Stimulated activated CD4-positive, alpha-beta T cell treated with anti-CD3 and anti-CD28 coated beads, Interleukin-1b, Interleukin-23, amount 100 ng/mL, for 48 hours (primary cell): Measurements from ENCODE around the gene PHLDB2.

Experiments used
- DNase-seq: peaks from one replicate; pipeline ENCODE4 v3.0.0-alpha.2; 2020

Gene PHLDB2

DNA sequence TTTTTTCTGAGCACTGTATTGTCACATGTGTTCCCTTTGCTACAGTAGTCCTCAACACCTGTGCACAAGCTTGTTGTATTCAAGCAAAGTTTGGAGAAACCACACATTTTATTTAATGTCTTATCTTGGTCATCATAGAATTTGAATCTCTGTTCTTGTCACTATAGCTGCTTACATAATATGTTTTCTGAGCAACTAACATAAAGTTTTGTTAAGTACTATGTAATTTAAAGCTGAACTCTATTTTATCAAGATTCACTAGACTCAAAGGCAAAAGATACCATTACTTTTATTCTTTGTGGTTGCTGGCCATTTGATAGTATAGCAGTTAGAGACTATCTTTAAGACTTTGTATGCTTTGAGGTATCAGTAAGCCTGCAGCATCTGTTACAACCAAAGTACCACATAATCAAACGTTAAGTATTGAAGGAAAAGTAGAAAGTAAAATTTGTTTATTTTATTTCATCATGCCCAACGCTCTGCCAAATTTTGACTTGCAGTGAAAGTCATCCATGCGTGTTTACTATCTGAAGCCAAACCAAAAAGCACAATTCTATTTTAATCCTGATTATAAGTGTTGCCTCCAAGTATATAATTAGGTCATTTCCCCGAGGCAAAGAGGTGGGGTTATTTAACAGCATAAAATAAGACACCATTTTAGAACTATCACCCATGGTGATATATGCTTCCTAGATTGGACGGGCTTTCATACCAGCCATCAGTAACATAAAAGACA, 109.4 kb downstream of the PHLDB2 start:
- DNase-seq = no peak

GRCh38 chr3:111970376-111970775, 111.3 kb downstream of the PHLDB2 start:
- DNase-seq = no peak

DNA sequence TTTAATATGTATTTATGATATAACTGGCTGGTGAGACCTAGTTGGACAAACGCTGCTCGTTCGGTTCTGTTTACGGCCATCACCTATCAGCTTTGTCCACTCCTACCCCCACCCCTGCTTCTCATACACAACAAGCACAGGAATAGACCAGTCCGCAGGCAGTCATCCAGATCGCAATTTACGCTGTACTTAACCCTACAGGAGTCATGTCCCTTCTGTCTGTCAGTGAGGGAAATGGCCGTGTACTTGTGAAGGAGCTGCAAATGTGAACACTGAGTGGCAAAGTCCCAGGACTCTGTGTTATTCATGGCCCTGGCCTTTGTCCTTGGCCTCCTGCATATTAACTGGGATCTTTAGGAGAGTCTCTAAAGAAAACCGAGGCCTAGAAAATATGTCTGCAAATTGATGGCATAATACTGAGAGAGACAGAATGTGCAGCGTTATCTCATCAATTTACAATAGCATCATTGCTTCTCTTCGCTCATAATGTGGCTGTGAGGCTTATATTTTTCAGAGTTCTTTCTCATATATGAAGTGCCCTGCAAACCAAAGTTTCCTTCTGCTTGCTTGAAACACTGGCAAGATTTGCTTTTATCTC, 112.6 kb downstream of the PHLDB2 start:
- no peak for DNase-seq

DNA sequence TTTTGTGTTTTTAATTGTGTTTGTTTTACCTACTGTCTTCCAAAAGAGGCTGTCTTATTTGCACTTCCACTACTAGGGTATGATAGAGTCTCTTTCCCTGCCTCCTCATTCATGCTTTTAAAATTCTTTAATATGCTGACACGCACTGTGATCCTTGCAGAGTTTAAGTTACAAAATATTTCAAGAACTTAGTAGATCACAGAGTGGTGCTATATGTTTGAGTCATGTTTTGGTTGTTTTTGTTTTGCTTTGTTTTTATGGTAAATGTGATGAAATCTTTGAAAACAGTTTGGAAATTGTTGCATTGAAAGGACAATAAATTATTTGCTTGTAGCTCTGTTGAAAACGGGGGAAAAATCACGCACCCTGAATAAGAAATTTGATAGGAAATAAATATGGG, 113.8 kb downstream of the PHLDB2 start:
- DNase-seq = no peak

GRCh38 chr3:111975131-111975530, 116.1 kb downstream of the PHLDB2 start:
- DNase-seq = no peak

GRCh38 chr3:111976254-111976653, 117.2 kb downstream of the PHLDB2 start:
- DNase-seq = no peak

- DNase-seq = peak; percentile 98
Measured at GRCh38 chr3:111978583-111979433, 119.7 kb downstream of the PHLDB2 start, which contains the start of gene ABHD10. TSS of gene ABHD10 (plus strand) at chr3:111979026. CDS start at chr3:111979062, 36 bp downstream.

DNA sequence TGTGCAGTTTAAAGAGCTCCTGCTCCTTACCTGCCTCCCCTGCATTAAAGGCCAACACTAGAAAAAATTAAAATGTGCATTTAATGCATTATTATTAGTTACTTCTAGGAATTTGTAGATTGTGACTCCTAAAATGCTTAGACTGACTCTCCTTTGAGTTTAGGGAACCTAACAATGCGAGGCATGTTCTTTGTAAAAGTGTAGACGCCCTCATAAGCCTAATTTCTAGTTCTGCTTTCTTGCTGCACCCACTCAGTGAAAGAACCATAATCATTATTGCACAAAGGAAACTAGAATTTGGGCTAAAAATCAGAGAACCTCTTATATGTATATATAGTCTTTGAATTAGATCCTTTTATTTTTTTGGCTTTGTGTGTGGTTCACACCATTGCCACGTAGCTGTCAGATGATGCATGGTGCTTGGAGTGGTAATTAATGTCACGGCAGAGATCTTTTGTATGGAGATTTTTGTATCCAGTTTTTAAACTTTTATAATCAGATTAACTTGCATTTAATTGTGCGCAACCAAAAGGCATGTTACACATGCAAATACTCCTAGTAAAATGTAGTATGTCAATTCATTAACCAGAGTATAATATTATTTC, 120.5 kb downstream of the PHLDB2 start:
- DNase-seq = no peak

DNA sequence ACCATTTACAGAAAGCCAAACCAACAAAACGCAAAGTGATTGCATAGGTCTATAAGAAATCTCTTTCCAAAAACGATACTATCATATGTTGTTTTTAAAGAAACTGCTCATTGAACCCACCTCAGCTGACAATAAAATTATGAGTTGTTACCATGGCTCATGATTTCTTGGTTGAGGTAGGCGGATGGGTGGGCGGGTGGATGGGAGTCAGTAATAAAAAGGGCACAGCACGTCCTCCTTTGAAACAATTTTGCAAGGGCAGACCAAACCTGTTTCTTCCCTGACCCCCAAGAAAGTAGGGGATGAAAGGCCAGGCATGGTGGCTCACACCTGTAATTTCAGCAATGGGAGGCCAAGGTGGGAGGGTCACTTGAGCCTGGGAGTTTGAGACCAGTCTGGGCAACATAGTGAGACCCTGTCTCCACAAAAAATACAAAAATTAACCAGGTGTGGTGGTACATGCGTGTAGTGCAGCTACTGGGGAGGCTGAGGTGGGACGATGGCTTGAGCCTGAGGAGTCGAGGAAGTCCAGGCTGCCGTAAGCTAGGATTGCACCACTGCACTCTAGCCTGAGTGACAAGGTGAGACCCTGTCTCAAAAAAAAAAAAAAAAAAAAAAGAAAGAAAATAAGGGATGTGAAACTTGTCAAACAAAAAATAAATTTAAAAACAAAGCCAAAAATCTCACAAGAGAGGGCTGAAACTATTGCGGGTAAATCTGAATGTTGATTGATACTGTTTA, 121.8 kb downstream of the PHLDB2 start:
- peak; percentile 43 for DNase-seq

GRCh38 chr3:111981457-111981763, 122.3 kb downstream of the PHLDB2 start:
- DNase-seq = no peak

DNA sequence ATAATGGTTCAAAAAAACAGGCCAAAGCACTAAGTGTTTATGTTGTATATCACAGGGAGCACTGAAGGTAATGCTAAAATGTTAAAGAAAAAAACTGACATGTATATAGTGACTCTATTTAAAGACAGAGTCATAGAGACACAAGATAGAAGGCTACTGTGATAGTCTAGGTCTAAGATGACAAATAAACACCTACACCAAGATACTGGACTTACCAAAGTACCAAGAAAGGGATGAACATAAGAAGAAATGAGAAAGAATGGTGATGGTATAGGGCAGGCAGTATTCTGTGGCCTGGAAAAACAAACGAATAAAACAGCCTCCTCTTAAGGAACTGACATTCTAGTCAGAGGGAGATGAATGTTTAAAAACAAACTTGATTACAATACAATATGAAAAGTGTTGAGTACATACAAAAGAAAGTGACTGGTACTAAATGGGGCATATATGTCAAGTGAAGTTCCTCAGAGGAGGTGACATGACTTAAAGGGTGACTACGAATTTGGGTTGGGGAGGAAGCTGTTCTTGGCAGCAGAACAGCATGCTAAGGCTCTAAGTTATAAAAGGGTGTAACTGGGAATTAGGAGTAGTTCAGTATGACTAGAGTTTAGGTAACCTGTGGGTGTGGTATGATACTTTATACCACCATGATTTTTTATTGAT, 125.7 kb downstream of the PHLDB2 start:
- DNase-seq = no peak

DNA sequence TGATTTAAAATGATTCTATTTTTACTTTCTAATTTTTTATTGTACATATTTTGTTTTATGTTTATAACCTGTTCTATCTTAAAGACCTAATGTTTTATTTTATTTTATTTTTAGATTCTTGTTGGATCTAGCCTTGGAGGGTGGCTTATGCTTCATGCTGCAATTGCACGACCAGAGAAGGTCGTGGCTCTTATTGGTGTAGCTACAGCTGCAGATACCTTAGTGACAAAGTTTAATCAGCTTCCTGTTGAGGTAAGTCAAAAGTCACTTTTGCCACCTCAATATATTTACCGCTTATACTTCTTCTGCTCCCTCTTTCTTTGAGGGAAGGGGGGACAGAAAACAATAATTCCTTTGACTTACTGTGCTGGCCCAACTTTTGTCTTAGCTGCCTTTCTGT, 127.7 kb downstream of the PHLDB2 start:
- DNase-seq = no peak

GRCh38 chr3:111989061-111989678, 130.1 kb downstream of the PHLDB2 start:
- no peak for DNase-seq

DNA sequence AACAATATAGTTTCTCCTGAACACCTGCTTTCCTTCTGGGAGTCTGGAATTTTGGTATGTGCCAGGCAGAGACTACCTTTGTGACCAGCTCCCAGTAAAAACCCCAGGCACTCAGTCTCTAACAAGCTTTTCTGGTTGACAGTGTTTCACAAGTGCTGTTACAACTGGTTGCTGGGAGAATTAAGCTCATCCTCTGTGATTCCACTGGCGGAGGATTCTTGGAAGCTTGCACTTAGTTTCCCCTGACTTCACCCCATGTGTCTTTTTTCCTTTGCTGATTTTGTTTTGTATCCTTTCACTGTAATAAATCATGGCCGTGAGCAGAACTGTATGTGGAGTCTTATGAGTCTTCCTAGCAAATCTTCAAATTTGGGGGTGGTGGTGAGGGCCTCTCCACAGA, 134.0 kb downstream of the PHLDB2 start:
- no peak for DNase-seq

DNA sequence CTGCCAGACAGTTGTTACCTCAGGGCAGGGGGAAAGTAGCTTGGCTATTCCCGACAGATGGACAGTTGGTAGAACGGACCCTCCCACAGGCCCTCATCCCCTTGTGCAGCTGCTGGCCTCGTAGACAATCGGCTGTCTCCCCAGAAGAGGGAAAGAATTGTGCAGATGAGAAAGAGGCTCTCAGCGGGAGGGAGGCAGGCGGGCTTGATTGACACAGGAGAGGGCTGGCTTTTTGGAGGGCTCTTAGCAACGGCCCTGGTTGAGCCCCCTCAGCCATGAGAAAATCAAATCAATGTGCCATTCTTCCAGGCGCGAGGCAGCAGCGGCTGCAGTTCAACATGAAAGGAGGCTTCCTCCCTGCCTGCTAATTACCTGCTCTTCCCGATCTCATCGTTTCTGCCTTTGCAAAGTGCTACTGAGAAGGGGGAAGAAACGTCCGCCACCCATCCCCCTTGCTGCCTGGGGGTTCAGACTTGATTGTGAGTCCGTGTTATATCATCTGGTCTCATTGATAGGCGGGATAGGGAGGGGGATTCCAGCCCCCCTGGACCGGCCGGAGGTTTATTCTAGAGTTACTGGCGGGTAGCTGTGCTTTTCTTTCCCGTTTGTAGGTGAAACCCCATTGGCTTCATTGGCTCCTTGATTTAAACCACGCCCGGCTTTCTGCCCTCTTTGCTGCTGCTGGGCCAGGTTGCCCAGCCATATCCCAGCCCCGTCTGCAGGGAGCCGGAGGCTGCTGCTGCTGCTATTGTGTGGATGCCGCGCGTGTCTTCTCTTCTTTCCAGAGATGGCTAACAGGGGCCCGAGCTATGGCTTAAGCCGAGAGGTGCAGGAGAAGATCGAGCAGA, 139.8 kb downstream of the PHLDB2 start, which contains the start of gene TAGLN3:
TSS of gene TAGLN3 (plus strand) at position 287 of the 848 bp plus-strand sequence. CDS start at position 788, 501 bp downstream.
- DNase-seq = no peak

- no peak for DNase-seq
Measured at GRCh38 chr3:111999484-112000324, 140.6 kb downstream of the PHLDB2 start.

DNA sequence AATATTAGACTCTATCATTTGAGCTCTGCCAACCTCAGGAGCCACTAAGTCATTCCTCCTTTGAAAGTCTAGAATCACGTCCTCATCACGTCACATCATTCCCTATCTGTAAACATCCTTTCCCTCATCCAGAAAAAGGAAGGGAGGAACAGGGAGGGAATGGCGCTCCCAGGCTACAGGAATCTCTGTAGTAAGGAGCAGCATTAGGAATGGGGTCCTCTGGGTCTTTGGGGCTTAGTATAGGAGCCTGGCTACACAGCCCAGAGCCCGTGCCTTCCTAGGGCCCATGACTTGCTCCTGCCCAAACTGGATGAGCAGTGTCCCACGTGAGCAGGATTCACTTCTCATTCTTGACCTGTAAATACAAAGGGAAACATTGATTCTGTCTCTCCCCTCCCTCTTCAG, 141.3 kb downstream of the PHLDB2 start:
- DNase-seq = no peak

GRCh38 chr3:112000966-112001365, 141.9 kb downstream of the PHLDB2 start:
- no peak for DNase-seq

GRCh38 chr3:112001526-112001925, 142.5 kb downstream of the PHLDB2 start:
- peak; percentile 34 for DNase-seq
